Stimulated activated CD4-positive, alpha-beta T cell treated with anti-CD3 and anti-CD28 coated beads, Interleukin-1b, Interleukin-23, amount 100 ng/mL, for 24 hours (primary cell): Measurements from ENCODE around the gene SLC38A5.
"Not testable (repeated sequence)": the region's sequence is repeated elsewhere in the genome, so short reads cannot be mapped to it uniquely, and the experiment has no call there.

Experiments used
- DNase-seq, 4 experiments: peaks; one replicate each; pipeline ENCODE4 v3.0.0-alpha.2; 2020; ENCODE audit warnings: low read depth in 4 of 4, low spot score in 1 of 4

Gene SLC38A5

GRCh38 chrX:48470110-48470832, at the start of gene SLC38A5:
TSS of gene SLC38A5 (minus strand) at chrX:48470260. CDS start at chrX:48467924, 2,336 bp downstream.
- no peak for DNase-seq

- not testable (repeated sequence) for DNase-seq
These were observed 49.4 kb upstream of the SLC38A5 start for GRCh38 chrX:48519481-48519880.

GRCh38 chrX:48516987-48517386, 46.9 kb upstream of the SLC38A5 start:
- DNase-seq = no peak

GRCh38 chrX:48516285-48516684, 46.2 kb upstream of the SLC38A5 start:
- DNase-seq = no peak

- no peak for DNase-seq
These were observed 45.8 kb upstream of the SLC38A5 start for GRCh38 chrX:48515842-48516241.

GRCh38 chrX:48514868-48515460, 44.9 kb upstream of the SLC38A5 start:
- DNase-seq = no peak

GRCh38 chrX:48514126-48514806, 44.2 kb upstream of the SLC38A5 start:
- no peak for DNase-seq

- DNase-seq = no peak
These were observed 43.6 kb upstream of the SLC38A5 start for GRCh38 chrX:48513670-48514069.

GRCh38 chrX:48512371-48512935, 42.4 kb upstream of the SLC38A5 start:
- DNase-seq = no peak

- no peak for DNase-seq
These were observed 41.5 kb upstream of the SLC38A5 start for GRCh38 chrX:48511560-48511959.

GRCh38 chrX:48509619-48510018, 39.6 kb upstream of the SLC38A5 start:
- no peak for DNase-seq

- DNase-seq = no peak
These were observed 39.2 kb upstream of the SLC38A5 start for GRCh38 chrX:48509245-48509590.

GRCh38 chrX:48508400-48509244, 38.6 kb upstream of the SLC38A5 start, which contains the start of gene PORCN:
TSS of gene PORCN (plus strand) at chrX:48508992. CDS start at chrX:48509821, 829 bp downstream.
- peak; percentile 50 to 72 (median 64) for DNase-seq

GRCh38 chrX:48507246-48507645, 37.2 kb upstream of the SLC38A5 start:
- no peak for DNase-seq

GRCh38 chrX:48505481-48505880, 35.4 kb upstream of the SLC38A5 start:
- no peak for DNase-seq

- no peak for DNase-seq
These were observed 34.2 kb upstream of the SLC38A5 start for GRCh38 chrX:48504261-48504660.

- no peak for DNase-seq
These were observed 28.3 kb upstream of the SLC38A5 start for GRCh38 chrX:48498374-48498809.

GRCh38 chrX:48497871-48498270, 27.8 kb upstream of the SLC38A5 start:
- no peak for DNase-seq

GRCh38 chrX:48496660-48497059, 26.6 kb upstream of the SLC38A5 start:
- no peak for DNase-seq

GRCh38 chrX:48493890-48494364, 23.9 kb upstream of the SLC38A5 start:
- DNase-seq = no peak
